Uterus (tissue), 4 donors: ENCODE data around the gene PLA2G4E. TPM values are rescaled to one million over a fixed set of nuclear protein-coding genes. Genes with fewer than 3 reads are reported as not detected.

ENCODE experiments used
- DNase-seq, 2 donors: peaks; one replicate each; pipeline ENCODE4 v3.0.0-alpha.2; 2019 to 2020
- H3K27ac ChIP-seq, 2 donors: fragments of 200-600 bp; sonication (generic); 1 replicate in 1 of 2; 2 replicates in 1 of 2; pipeline ENCODE4 v1.5.1; 2016 to 2018
- H3K27me3 ChIP-seq, 2 donors: fragments of 200-600 bp; sonication (generic); one replicate each; pipeline ENCODE4 v1.5.1; 2018 to 2019; ENCODE audit warnings: control low read depth in 1 of 2
- H3K36me3 ChIP-seq, 2 donors: fragments of 200-600 bp; sonication (generic); one replicate each; pipeline ENCODE4 v1.5.1; 2019; ENCODE audit warnings: control low read depth in 1 of 2
- H3K4me1 ChIP-seq, 2 donors: fragments of 200-600 bp; sonication (generic); one replicate each; pipeline ENCODE4 v1.5.1; 2018 to 2019; ENCODE audit warnings: control low read depth in 1 of 2
- H3K4me3 ChIP-seq, 2 donors: fragments of 200-600 bp; sonication (generic); 1 replicate in 1 of 2; 2 replicates in 1 of 2; pipeline ENCODE4 v1.5.1; 2018 to 2019; ENCODE audit warnings: mild to moderate bottlenecking in 1 of 2
- H3K9me3 ChIP-seq, 2 donors: fragments of 200-600 bp; sonication (generic); one replicate each; pipeline ENCODE4 v1.5.1; 2019; ENCODE audit warnings: control low read depth in 1 of 2
- CTCF ChIP-seq, 4 experiments: fragments of 200-600 bp in 2 of 4; fragments of 450-650 bp in 2 of 4; sonication (generic) in 2 of 4; IDR thresholded peaks; one replicate each; pipeline ENCODE4 v1.5.1; 2016 to 2019; ENCODE audit warnings: antibody characterized with exemption in 4 of 4, mild to moderate bottlenecking in 2 of 4, moderate library complexity in 1 of 4
- POLR2A ChIP-seq, 2 donors: fragments of 450-650 bp; IDR thresholded peaks; one replicate each; pipeline ENCODE4 v1.6.1; 2016; ENCODE audit warnings: antibody characterized with exemption in 2 of 2, mild to moderate bottlenecking in 1 of 2, moderate library complexity in 1 of 2
- intact Hi-C: fragments of 100-400 bp; cut with DNase I; formaldehyde crosslinking; loops from one replicate; pipeline ENCODE4 v1.15.1; 2023; ENCODE audit warnings: low total_unique reads
- total RNA-seq, 4 donors: library from RNA; depleted of rRNA in 3 of 4; stranded (reverse); fragments of >200 nt in 3 of 4; gene quantifications; one replicate each; pipeline versions ENCODE4 v1.1.0 to v1.2.4, GENCODE V29; 2014 to 2023
- donor health status: DM: yes; HTN: yes; CAD: no.

Gene PLA2G4E
- total RNA-seq, 4 donors from 2014 or later: not detected

- TF ChIP-seq CTCF (IDR thresholded peaks at IDR 0.05) (no peak), POLR2A (IDR thresholded peaks at IDR 0.05) (no peak)
- no peaks in the 10 kb centered on the region for H3K9me3 ChIP-seq
- intact Hi-C loops: no loop called here
- H3K36me3 ChIP-seq: no peaks in the 10 kb centered on the region
- no peak for DNase-seq
- H3K4me3 ChIP-seq: no peak overlapping the region
- H3K4me1 ChIP-seq: no peaks in the 10 kb centered on the region
- peak overlapping the region in 1 of 2 donors; percentile 66 for H3K27ac ChIP-seq
- H3K27me3 ChIP-seq: no peaks in the 10 kb centered on the region
Observed at GRCh38 chr15:41966414-41966812, 54.4 kb downstream of the PLA2G4E start.

GRCh38 chr15:41965441-41966413, 55.1 kb downstream of the PLA2G4E start:
- no peak overlapping the region for H3K4me3 ChIP-seq
- TF ChIP-seq CTCF (IDR thresholded peaks at IDR 0.05): no peak
- TF ChIP-seq POLR2A (IDR thresholded peaks at IDR 0.05): no peak
- no peaks in the 10 kb centered on the region for H3K9me3 ChIP-seq
- intact Hi-C loops: no loop called here
- H3K36me3 ChIP-seq: no peaks in the 10 kb centered on the region
- no peak overlapping the region for H3K27ac ChIP-seq
- no peaks in the 10 kb centered on the region for H3K4me1 ChIP-seq
- no peaks in the 10 kb centered on the region for H3K27me3 ChIP-seq
- peak in 1 of 2 donors; percentile 46 for DNase-seq

GRCh38 chr15:41961595-41962202, 59.1 kb downstream of the PLA2G4E start:
- intact Hi-C loops: no loop called here

GRCh38 chr15:41961001-41961518, 59.8 kb downstream of the PLA2G4E start:
- peaks cover 0 to 1% of the 10 kb centered on the region in 2 donors for H3K4me1 ChIP-seq
- DNase-seq: no peak
- H3K27ac ChIP-seq: no peak overlapping the region
- no peaks in the 10 kb centered on the region for H3K9me3 ChIP-seq
- no peak overlapping the region for H3K4me3 ChIP-seq
- no peaks in the 10 kb centered on the region for H3K27me3 ChIP-seq
- TF ChIP-seq POLR2A (IDR thresholded peaks at IDR 0.05) (no peak), CTCF (IDR thresholded peaks at IDR 0.05) (no peak)
- no peaks in the 10 kb centered on the region for H3K36me3 ChIP-seq
- intact Hi-C loops: no loop called here

More at GRCh38 chr15:41961595-41962202, 59.1 kb downstream of the PLA2G4E start:
- Histone ChIP-seq H3K27ac (no peak overlapping the region), H3K27me3 (no peaks in the 10 kb centered on the region), H3K9me3 (no peaks in the 10 kb centered on the region), H3K4me3 (no peak overlapping the region), H3K36me3 (no peaks in the 10 kb centered on the region), H3K4me1 (no peaks in the 10 kb centered on the region)
- no peak for TF ChIP-seq POLR2A (IDR thresholded peaks at IDR 0.05)
- TF ChIP-seq CTCF (IDR thresholded peaks at IDR 0.05): no peak
- no peak for DNase-seq

GRCh38 chr15:41958002-41958420, 62.8 kb downstream of the PLA2G4E start:
- Histone ChIP-seq H3K4me3 (no peak overlapping the region), H3K27ac (peak overlapping the region; percentile 0 to 5), H3K27me3 (no peaks in the 10 kb centered on the region), H3K9me3 (no peaks in the 10 kb centered on the region), H3K36me3 (no peaks in the 10 kb centered on the region), H3K4me1 (peaks cover 0 to 7% of the 10 kb centered on the region in 2 donors)
- TF ChIP-seq POLR2A (IDR thresholded peaks at IDR 0.05) (no peak), CTCF (IDR thresholded peaks at IDR 0.05) (no peak)
- DNase-seq: no peak
- intact Hi-C loops: no loop called here
